Common myeloid progenitor, CD34-positive (primary cell): ENCODE data around the gene HK2.
"Not testable (repeated sequence)": the region's sequence is repeated elsewhere in the genome, so short reads cannot be mapped to it uniquely, and the experiment has no call there.

Source experiments
- CTCF ChIA-PET: fragments of 350-600 bp; sonication (Branson Sonifier 250); formaldehyde crosslinking; loops from one replicate; lab custom pipeline; 2021; ENCODE audit warnings: antibody characterized with exemption; lab: Charles Lee
- POLR2A ChIA-PET: fragments of 350-600 bp; sonication (Branson Sonifier 250); formaldehyde crosslinking; loops from one replicate; lab custom pipeline; 2021; ENCODE audit warnings: antibody characterized with exemption; lab: Charles Lee
- DNase-seq, 3 donors: peaks; one replicate each; pipeline versions ENCODE4 v3.0.0 to v3.0.0-alpha.2; 2013
- H3K27ac ChIP-seq, 2 experiments: 1 replicate in 1 of 2; 2 replicates in 1 of 2; pipeline ENCODE4 v1.7.0; 2013; ENCODE audit warnings: inconsistent platforms in 2 of 2, low read length in 2 of 2, mild to moderate bottlenecking in 2 of 2, low read depth in 1 of 2, moderate library complexity in 1 of 2; ENCODE audit not compliant: severe bottlenecking in 2 of 2, insufficient read depth in 1 of 2, poor library complexity in 1 of 2
- H3K27me3 ChIP-seq, 5 experiments: replicated peaks in 2 of 5; 1 replicate in 3 of 5; 2 replicates in 2 of 5; pipeline versions ENCODE4 v1.6.1 to v1.7.0; 2013; ENCODE audit warnings: low read length in 4 of 5, mild to moderate bottlenecking in 2 of 5, moderate library complexity in 2 of 5, inconsistent platforms in 1 of 5; ENCODE audit not compliant: insufficient read depth in 5 of 5, control insufficient read depth in 4 of 5
- H3K36me3 ChIP-seq, 4 experiments: 1 replicate in 2 of 4; 2 replicates in 2 of 4; pipeline versions ENCODE4 v1.6.1 to v1.7.0; 2013; ENCODE audit warnings: low read length in 3 of 4, control low read depth in 1 of 4, mild to moderate bottlenecking in 1 of 4; ENCODE audit not compliant: control insufficient read depth in 4 of 4, insufficient read depth in 4 of 4
- H3K4me1 ChIP-seq, 4 experiments: 1 replicate in 3 of 4; 2 replicates in 1 of 4; pipeline versions ENCODE4 v1.6.1 to v1.7.1; 2013; ENCODE audit warnings: low read length in 3 of 4, mild to moderate bottlenecking in 3 of 4, control low read depth in 1 of 4, inconsistent platforms in 1 of 4, moderate library complexity in 1 of 4; ENCODE audit not compliant: control insufficient read depth in 4 of 4, insufficient read depth in 4 of 4; ENCODE audit errors: control extremely low read depth in 1 of 4
- H3K4me3 ChIP-seq, 7 experiments: 1 replicate in 4 of 7; 2 replicates in 3 of 7; pipeline versions ENCODE4 v1.5.1 to v1.7.0; 2013; ENCODE audit warnings: mild to moderate bottlenecking in 7 of 7, low read length in 6 of 7, moderate library complexity in 6 of 7, inconsistent platforms in 2 of 7, low read depth in 2 of 7, control low read depth in 1 of 7; ENCODE audit not compliant: insufficient read depth in 4 of 7, control insufficient read depth in 1 of 7; ENCODE audit errors: extremely low read depth in 1 of 7
- H3K9me3 ChIP-seq, 5 experiments: 1 replicate in 4 of 5; 2 replicates in 1 of 5; pipeline versions ENCODE4 v1.6.1 to v1.7.1; 2013; ENCODE audit warnings: low read length in 4 of 5, mild to moderate bottlenecking in 2 of 5, inconsistent platforms in 1 of 5, low read depth in 1 of 5, moderate library complexity in 1 of 5; ENCODE audit not compliant: control insufficient read depth in 4 of 5, insufficient read depth in 2 of 5; ENCODE audit errors: control extremely low read depth in 1 of 5
- WGBS: methylation state at CpG from one replicate; pipeline ENCODE4 v1.1.5; 2013; ENCODE audit not compliant: insufficient coverage; 5-methylcytosine and 5-hydroxymethylcytosine counted together

Gene HK2

GRCh38 chr2:74900225-74900624, 66.3 kb downstream of the HK2 start:
- CTCF ChIA-PET, H3K27ac ChIP-seq, H3K4me1 ChIP-seq, H3K36me3 ChIP-seq, DNase-seq, H3K4me3 ChIP-seq, H3K9me3 ChIP-seq, POLR2A ChIA-PET, H3K27me3 ChIP-seq: not testable (repeated sequence)
- WGBS = 100% methylated on average over 2 of the region's 2 CpGs

GRCh38 chr2:74902281-74902860, 68.4 kb downstream of the HK2 start:
- Histone ChIP-seq H3K4me1 (no peaks in the 10 kb centered on the region), H3K4me3 (no peak overlapping the region), H3K27ac (no peak overlapping the region), H3K36me3 (peaks cover 0 to 3% (median 0%) of the 10 kb centered on the region in 4 experiments), H3K9me3 (peaks cover 0 to 9% (median 1%) of the 10 kb centered on the region in 5 experiments), H3K27me3 (no peaks in the 10 kb centered on the region)
- ChIA-PET CTCF (no interaction called here), POLR2A (no interaction called here)
- 100% methylated on average over 2 of the region's 3 CpGs for WGBS
- DNase-seq = no peak

DNA sequence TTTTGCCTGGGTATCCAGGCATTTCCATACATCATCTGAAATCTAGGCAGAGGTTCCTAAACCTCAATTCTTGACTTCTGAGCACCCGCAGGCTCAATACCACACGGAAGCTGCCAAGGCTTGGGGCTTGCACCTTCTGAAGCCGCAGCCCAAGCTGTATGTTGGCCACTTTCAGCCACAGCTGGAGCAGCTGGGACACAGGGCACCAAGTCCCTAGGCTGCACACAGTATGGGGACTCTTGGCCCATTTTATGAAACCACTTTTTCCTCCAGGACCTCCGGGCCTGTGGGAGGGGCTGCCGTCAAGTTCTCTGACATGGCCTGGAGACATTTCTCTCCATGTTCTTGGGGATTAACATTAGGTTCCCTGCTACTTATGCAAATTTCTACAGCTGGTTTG, 72.5 kb downstream of the HK2 start:
- H3K36me3 ChIP-seq = no peaks in the 10 kb centered on the region
- H3K4me3 ChIP-seq = no peak overlapping the region
- DNase-seq = no peak
- H3K27ac ChIP-seq = no peak overlapping the region
- H3K9me3 ChIP-seq = no peaks in the 10 kb centered on the region
- 96% methylated on average over 5 of the region's 5 CpGs for WGBS
- H3K4me1 ChIP-seq = peaks cover 0 to 4% (median under 1%) of the 10 kb centered on the region in 4 experiments
- peaks cover 0 to 23% (median 3%) of the 10 kb centered on the region in 5 experiments for H3K27me3 ChIP-seq
- CTCF ChIA-PET = no interaction called here
- POLR2A ChIA-PET = no interaction called here

DNA sequence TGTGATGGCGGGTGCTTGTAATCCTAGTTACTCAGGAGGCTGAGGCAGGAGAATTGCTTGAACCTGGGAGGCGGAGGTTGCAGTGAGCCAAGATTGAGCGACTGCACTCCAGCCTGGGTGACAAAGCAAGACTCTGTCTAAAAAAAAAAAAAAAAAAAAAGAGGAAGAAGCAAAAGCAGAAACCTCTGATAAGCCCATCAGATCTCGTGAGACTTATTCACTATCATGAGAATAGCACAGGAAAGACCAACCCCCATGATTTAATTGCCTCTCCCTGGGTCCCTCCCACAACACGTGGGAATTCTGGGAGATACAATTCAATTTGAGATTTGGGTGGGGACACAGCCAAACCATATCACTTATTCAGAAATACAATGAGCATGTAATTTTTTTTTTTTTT, 73.6 kb downstream of the HK2 start:
- H3K4me3 ChIP-seq, H3K27ac ChIP-seq, H3K4me1 ChIP-seq, H3K9me3 ChIP-seq, H3K36me3 ChIP-seq, CTCF ChIA-PET: not testable (repeated sequence)
- no CpG with 5 or more reads among the region's 5 CpGs for WGBS
- DNase-seq = peak in 2 of 3 donors; percentile 25 to 41
- H3K27me3 ChIP-seq = peaks cover 0 to 25% (median 3%) of the 10 kb centered on the region in 5 experiments
- POLR2A ChIA-PET = interaction anchor here (0.7 kb wide), 1 partner anchor 16 kb away, joined by 6 read pairs; no protein-coding TSS in a partner anchor

GRCh38 chr2:74908748-74909444, 75.0 kb downstream of the HK2 start:
- WGBS = 46% methylated on average over 30 of the region's 31 CpGs
- DNase-seq = no peak
- H3K4me3 ChIP-seq = peak overlapping the region in 2 of 7 experiments; percentile 12 to 19
- no peaks in the 10 kb centered on the region for H3K36me3 ChIP-seq
- H3K9me3 ChIP-seq = no peaks in the 10 kb centered on the region
- ChIA-PET POLR2A (no interaction called here), CTCF (no interaction called here)
- H3K27me3 ChIP-seq = peaks cover 0 to 25% (median 3%) of the 10 kb centered on the region in 5 experiments
- H3K4me1 ChIP-seq = peaks cover 0 to 4% (median under 1%) of the 10 kb centered on the region in 4 experiments
- H3K27ac ChIP-seq = no peak overlapping the region

DNA sequence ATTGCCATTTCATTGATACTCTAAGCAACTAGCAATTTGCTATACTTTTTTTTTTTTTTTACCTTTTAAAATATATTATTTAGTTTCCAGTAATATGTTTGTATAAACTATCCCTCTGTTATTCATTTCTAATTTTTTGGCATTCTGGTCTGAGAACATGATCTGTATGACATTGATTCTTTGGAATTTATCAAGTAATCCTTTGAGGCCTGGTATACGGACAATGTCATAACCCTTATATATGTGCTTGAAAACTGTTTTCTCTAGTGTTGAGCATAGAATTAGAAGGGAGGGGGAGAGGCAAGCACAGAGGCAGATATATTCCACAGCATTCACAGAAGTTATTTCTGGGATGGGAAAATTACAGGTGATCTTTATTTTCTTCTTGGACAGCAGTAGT, 76.3 kb downstream of the HK2 start:
- no CpG with 5 or more reads among the region's 1 CpG for WGBS
- Histone ChIP-seq H3K9me3 (no peaks in the 10 kb centered on the region), H3K4me1 (peaks cover 0 to 4% (median under 1%) of the 10 kb centered on the region in 4 experiments), H3K4me3 (no peak overlapping the region), H3K27me3 (peaks cover 0 to 25% (median 3%) of the 10 kb centered on the region in 5 experiments), H3K36me3 (no peaks in the 10 kb centered on the region), H3K27ac (no peak overlapping the region)
- POLR2A ChIA-PET = no interaction called here
- DNase-seq = no peak
- CTCF ChIA-PET = no interaction called here

DNA sequence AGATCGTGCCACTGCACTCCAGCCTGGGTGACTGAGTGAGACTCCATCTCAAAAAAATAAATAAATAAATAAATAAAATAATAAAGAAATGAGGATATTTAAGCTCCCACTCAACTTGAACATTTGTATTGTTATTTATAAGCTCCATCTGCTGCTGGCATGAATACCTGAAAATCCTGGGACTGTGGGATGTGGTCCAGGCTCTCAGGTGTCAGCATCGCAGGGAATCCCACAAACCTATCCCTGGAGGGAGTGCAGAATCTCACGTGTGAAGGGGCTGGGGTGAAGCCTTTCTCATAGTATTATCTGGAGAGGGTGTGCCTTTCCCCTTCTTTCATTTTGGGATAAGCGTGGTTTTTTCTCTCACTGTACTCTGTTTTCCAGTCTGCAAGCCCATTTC, 77.1 kb downstream of the HK2 start:
- Histone ChIP-seq H3K4me3 (no peak overlapping the region), H3K27me3 (peaks cover 0 to 25% (median 3%) of the 10 kb centered on the region in 5 experiments), H3K27ac (no peak overlapping the region), H3K4me1 (peaks cover 0 to 4% (median 2%) of the 10 kb centered on the region in 4 experiments), H3K36me3 (no peaks in the 10 kb centered on the region), H3K9me3 (no peaks in the 10 kb centered on the region)
- ChIA-PET POLR2A (no interaction called here), CTCF (no interaction called here)
- WGBS = 50% methylated on average over 2 of the region's 4 CpGs
- DNase-seq = no peak
